ENCODE measurements around the gene ZNF331. TPM values are rescaled to one million over a fixed set of nuclear protein-coding genes. Genes with fewer than 3 reads are reported as not detected.
"Not testable (repeated sequence)": the region's sequence is repeated elsewhere in the genome, so short reads cannot be mapped to it uniquely, and the experiment has no call there.

ZNF331 gene
- 10 to 100 TPM in 1 of 4 donors, 1 to 10 TPM in 3; 3.7 to 15.7 (median 5.8) TPM for total RNA-seq

DNA sequence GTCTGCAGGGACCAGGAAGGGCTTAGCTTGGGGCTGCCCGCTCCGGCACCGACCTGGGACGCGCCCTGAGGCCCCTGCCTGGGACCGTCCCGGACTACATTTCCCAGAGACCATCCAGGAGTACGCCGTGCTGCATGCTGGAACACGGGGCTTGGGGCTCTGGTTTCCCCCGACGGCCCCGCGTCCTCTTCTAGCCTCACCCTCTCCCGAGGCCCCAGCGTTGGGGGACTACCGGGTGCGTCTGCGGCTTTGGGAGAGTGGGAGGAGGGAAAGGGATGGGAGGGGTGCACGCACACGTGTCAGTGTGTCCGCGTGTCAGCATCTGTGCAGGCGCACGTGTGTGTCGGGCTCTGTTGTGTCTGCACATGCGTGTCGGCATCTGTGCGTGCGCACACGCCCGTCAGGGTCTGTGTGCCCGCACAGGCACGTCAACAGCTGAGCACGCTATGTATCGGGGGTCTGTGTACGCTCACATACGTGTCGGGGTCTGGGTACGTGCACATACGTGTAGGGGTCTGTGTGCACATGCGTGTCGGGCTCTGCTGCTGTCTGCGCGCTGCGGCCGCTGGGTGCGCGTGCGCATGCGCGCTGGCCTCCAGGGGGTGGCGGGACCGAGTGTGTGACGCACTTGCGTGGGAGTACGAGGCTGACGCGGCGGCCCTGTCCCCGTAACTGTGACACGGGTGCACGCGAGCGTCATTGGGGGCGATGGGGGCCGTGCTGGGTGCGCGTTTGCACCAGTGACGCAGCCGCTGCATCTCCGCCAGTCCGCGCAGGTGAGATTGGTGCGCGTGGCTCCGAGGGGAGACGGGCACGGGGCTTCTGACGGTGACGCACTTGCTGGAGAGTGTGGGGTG is at the start of gene ZNF331:
Gene ZNF331, plus strand, starts transcription at position 625 of the 857 bp plus-strand sequence. CDS start 31,232 bp downstream, outside the sequence.
- no peaks in the 10 kb centered on the region for H3K9me3 ChIP-seq
- H3K4me3 ChIP-seq: peak within 1 kb of the TSS; percentile 35 to 63 (median 50)
- TF ChIP-seq POLR2A (IDR thresholded peaks at IDR 0.05) (peak; percentile 53), POLR2AphosphoS5 (IDR thresholded peaks at IDR 0.05) (peak; percentile 64 to 73 (median 65)), EP300 (IDR thresholded peaks at IDR 0.05; ENCODE audit: low read depth) (no peak)
- TF ChIP-seq, protein P1, sequence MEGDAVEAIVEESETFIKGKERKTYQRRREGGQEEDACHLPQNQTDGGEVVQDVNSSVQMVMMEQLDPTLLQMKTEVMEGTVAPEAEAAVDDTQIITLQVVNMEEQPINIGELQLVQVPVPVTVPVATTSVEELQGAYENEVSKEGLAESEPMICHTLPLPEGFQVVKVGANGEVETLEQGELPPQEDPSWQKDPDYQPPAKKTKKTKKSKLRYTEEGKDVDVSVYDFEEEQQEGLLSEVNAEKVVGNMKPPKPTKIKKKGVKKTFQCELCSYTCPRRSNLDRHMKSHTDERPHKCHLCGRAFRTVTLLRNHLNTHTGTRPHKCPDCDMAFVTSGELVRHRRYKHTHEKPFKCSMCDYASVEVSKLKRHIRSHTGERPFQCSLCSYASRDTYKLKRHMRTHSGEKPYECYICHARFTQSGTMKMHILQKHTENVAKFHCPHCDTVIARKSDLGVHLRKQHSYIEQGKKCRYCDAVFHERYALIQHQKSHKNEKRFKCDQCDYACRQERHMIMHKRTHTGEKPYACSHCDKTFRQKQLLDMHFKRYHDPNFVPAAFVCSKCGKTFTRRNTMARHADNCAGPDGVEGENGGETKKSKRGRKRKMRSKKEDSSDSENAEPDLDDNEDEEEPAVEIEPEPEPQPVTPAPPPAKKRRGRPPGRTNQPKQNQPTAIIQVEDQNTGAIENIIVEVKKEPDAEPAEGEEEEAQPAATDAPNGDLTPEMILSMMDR (IDR thresholded peaks at IDR 0.05): peak; percentile 28 to 69 (median 46)
- intact Hi-C loops (cut with DNase I; ENCODE audit: low total_unique reads) (no loop called here), in situ Hi-C loops (cut with MboI; ENCODE audit: low pct_ligation_motif_present in 1 of 4, low pct_unique_long_range_greater_than_20kb in 1 of 4, low sequenced_read_pairs in 3 of 4) (no loop called here)
- peak within 1 kb of the TSS; percentile 72 to 85 (median 83) for H3K27ac ChIP-seq
- H3K27me3 ChIP-seq: no peaks in the 10 kb centered on the region
- H3K36me3 ChIP-seq: no peaks in the 10 kb centered on the region
- DNase-seq: peak; percentile 84
- H3K4me1 ChIP-seq: peaks cover 0 to 3% (median 0%) of the 10 kb centered on the region in 4 donors
- WGBS, 2 donors (ENCODE audit: low coverage in 1 of 2): 47% methylated on average over 67 of the region's 81 CpGs; no CpG with 5 or more reads in 1 of the 2 donors

DNA sequence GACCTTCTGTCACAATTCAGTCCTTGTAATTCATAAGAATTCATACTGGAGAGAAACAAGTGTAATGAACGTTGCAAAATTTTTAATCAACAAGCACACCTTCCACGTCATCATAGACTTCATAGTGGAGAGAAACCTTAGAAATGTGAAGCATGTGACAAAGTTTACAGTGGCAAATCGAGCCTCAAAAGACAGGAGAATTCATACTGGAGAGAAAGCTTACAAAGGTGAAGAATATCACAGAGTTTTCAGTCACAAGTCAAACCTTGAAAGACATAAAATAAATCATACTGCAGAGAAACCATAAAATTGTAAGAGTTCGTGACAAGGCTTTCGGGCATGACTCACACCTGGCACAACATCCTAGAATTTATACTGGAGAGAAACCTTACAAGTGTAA is 45.8 kb upstream of the ZNF331 start:
- Histone ChIP-seq H3K27me3 (no peaks in the 10 kb centered on the region), H3K4me3 (no peak overlapping the region), H3K27ac (no peak overlapping the region), H3K9me3 (peaks cover 74 to 81% of the 10 kb centered on the region in 2 donors), H3K36me3 (peaks cover 0 to 50% (median 20%) of the 10 kb centered on the region in 4 donors), H3K4me1 (no peaks in the 10 kb centered on the region)
- TF ChIP-seq EP300 (IDR thresholded peaks at IDR 0.05; ENCODE audit: low read depth) (no peak), POLR2AphosphoS5 (IDR thresholded peaks at IDR 0.05) (no peak), POLR2A (IDR thresholded peaks at IDR 0.05) (no peak)
- TF ChIP-seq, protein P1 (IDR thresholded peaks at IDR 0.05): no peak
- intact Hi-C loops (cut with DNase I; ENCODE audit: low total_unique reads) (no loop called here), in situ Hi-C loops (cut with MboI; ENCODE audit: low pct_ligation_motif_present in 1 of 4, low pct_unique_long_range_greater_than_20kb in 1 of 4, low sequenced_read_pairs in 3 of 4) (no loop called here)
- WGBS, 2 donors (ENCODE audit: low coverage in 1 of 2): 93 to 94% methylated on average over 5 of the region's 5 CpGs
- no peak for DNase-seq

DNA sequence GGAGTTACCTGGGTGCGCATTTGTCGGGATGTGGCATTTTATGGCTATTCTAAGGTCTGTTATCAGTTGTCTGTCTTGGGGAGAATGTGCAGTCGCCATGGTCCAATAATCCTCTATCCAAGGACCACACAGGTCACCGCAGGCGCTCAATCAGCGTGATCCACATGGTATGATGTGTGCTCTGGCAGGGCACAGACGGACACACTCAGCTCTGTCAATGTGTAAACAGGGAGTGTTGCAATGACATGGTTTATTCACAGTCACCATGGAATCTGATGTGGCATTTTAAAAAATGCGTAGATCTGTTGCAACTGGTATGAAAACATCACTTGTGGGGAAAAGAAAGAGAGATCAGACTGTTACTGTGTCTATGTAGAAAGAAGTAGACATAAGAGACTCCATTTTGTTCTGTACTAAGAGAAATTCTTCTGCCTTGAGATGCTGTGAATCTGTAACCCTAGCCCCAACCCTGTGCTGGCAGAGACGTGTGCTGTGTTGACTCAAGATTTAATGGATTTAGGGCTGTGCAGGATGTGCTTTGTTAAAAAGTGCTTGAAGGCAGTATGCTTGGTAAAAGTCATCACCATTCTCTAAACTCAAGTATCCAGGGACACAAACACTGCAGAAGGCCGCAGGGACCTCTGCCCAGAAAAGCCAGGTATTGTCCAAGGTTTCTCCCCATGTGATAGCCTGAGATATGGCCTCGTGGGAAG is 40.5 kb upstream of the ZNF331 start:
- intact Hi-C loops (cut with DNase I; ENCODE audit: low total_unique reads): not testable (repeated sequence)
- 43% methylated on average over 11 of the region's 11 CpGs; no CpG with 5 or more reads in 1 of the 2 donors for WGBS, 2 donors (ENCODE audit: low coverage in 1 of 2)

DNA sequence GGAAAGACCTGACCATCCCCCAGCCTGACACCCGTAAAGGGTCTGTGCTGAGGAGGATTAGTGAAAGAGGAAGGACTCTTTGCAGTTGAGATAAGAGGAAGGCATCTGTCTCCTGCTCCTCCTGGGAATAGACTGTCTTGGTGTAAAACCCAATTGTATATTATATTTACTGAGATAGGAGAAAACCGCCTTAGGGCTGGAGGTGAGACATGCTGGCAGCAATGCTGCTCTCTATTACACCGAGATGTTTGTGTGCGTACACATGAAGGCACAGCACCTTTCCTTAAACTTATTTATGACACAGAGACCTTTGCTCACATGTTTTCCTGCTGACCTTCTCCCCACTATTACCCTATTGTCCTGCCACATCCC is 39.9 kb upstream of the ZNF331 start:
- H3K36me3 ChIP-seq; H3K27me3 ChIP-seq; in situ Hi-C loops (cut with MboI; ENCODE audit: low pct_ligation_motif_present in 1 of 4, low pct_unique_long_range_greater_than_20kb in 1 of 4, low sequenced_read_pairs in 3 of 4); intact Hi-C loops (cut with DNase I; ENCODE audit: low total_unique reads); DNase-seq; H3K4me3 ChIP-seq; H3K27ac ChIP-seq; H3K4me1 ChIP-seq: not testable (repeated sequence)
- 56% methylated on average over 4 of the region's 4 CpGs; no CpG with 5 or more reads in 1 of the 2 donors for WGBS, 2 donors (ENCODE audit: low coverage in 1 of 2)
- H3K9me3 ChIP-seq: peaks cover 27 to 31% of the 10 kb centered on the region in 2 donors

More for the DNA sequence above, 40.5 kb upstream of the ZNF331 start:
- in situ Hi-C loops (cut with MboI; ENCODE audit: low pct_ligation_motif_present in 1 of 4, low pct_unique_long_range_greater_than_20kb in 1 of 4, low sequenced_read_pairs in 3 of 4); DNase-seq; H3K36me3 ChIP-seq; H3K27ac ChIP-seq; H3K4me3 ChIP-seq; H3K4me1 ChIP-seq; H3K27me3 ChIP-seq: not testable (repeated sequence)
- peaks cover 32 to 37% of the 10 kb centered on the region in 2 donors for H3K9me3 ChIP-seq

DNA sequence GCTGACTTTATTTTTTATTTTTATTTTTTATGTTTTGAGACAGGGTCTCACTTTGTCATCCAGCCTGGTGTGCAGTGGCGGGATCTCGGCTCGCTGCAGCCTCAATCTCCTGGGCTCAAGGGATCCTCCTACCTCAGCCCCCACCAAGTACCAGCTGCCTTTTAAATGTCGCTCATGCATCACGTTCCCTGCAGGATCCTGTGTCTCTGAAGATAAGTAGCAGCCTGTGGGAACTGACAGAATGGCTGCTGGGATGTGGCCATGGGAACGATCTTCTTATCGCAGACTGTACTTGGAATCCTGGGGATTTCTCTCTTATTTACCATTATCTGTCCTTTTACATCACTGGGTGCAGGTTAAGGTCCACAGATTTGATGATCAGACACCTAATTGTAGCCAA is 34.8 kb upstream of the ZNF331 start:
- WGBS, 2 donors (ENCODE audit: low coverage in 1 of 2): 62 to 65% methylated on average over 3 to 7 of the region's 7 CpGs
- H3K4me3 ChIP-seq; H3K36me3 ChIP-seq; H3K9me3 ChIP-seq; DNase-seq; H3K27me3 ChIP-seq; H3K27ac ChIP-seq; H3K4me1 ChIP-seq; intact Hi-C loops (cut with DNase I; ENCODE audit: low total_unique reads): not testable (repeated sequence)
- in situ Hi-C loops (cut with MboI; ENCODE audit: low pct_ligation_motif_present in 1 of 4, low pct_unique_long_range_greater_than_20kb in 1 of 4, low sequenced_read_pairs in 3 of 4): loop anchor here in 1 of 4 donors (10.0 kb wide), 1 partner anchor 88 kb away; no protein-coding TSS in a partner anchor

DNA sequence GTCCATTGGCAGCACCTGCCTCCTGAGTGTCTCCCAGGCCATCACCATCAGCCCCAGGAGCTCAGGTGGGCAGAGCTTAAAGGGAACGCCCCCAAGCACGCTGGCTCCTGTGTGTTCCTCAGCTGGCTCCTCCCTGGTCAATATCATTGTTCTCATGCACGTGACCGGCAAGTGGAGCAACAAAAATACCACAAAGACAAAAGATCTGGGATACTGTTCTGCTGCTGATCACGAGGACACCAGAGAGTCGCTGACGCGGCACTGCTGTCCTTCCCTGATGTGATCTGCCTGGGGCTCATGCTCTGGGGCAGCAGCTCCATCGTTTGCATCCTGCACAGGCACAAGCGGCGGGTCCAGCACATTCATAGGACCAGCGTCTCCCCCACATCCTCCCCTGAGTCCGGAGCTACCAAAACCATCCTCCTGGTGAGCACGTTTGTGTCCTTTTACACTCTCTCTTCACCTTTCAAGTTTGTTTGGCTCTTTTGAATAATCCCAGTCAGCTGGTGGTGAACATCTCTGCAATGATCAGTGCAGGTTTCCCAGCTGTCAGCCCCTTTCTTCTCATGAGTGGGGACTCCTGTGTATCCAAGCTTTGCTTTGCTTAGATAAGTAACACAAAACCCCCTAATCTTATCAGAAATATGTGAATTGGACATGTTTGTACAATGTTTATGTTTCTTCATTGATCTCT is 34.1 kb upstream of the ZNF331 start:
- in situ Hi-C loops (cut with MboI; ENCODE audit: low pct_ligation_motif_present in 1 of 4, low pct_unique_long_range_greater_than_20kb in 1 of 4, low sequenced_read_pairs in 3 of 4): loop anchor here in 1 of 4 donors (10.0 kb wide), 1 partner anchor 89 kb away; no protein-coding TSS in a partner anchor
- 5% methylated on average over 10 of the region's 14 CpGs; no CpG with 5 or more reads in 1 of the 2 donors for WGBS, 2 donors (ENCODE audit: low coverage in 1 of 2)
- intact Hi-C loops (cut with DNase I; ENCODE audit: low total_unique reads): not testable (repeated sequence)

DNA sequence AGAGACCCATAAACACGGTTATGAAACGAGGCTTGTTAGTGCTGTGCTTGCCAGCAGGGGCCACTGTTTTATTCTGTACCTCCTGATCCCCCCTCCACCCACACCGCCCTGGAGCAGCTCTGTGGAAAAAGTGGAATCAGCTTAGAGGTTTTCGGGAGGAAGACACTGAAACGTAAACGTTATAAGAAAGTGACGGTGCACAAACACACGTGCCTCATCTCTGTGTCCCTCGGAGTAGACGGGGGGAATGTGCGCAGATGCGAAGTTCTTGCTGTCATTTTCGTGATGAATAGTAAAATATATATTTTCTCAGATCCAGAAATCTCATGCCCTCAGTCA is 33.6 kb upstream of the ZNF331 start:
- peak overlapping the region in 3 of 4 donors; percentile 9 to 68 (median 37) for H3K27ac ChIP-seq
- 7 to 22% methylated on average over 6 to 13 of the region's 13 CpGs for WGBS, 2 donors (ENCODE audit: low coverage in 1 of 2)
- H3K4me1 ChIP-seq; H3K36me3 ChIP-seq; intact Hi-C loops (cut with DNase I; ENCODE audit: low total_unique reads); DNase-seq; H3K9me3 ChIP-seq; H3K27me3 ChIP-seq: not testable (repeated sequence)
- H3K4me3 ChIP-seq: peak overlapping the region in 1 of 4 donors; percentile 14
- in situ Hi-C loops (cut with MboI; ENCODE audit: low pct_ligation_motif_present in 1 of 4, low pct_unique_long_range_greater_than_20kb in 1 of 4, low sequenced_read_pairs in 3 of 4): loop anchor here in 1 of 4 donors (10.0 kb wide), 1 partner anchor 90 kb away; no protein-coding TSS in a partner anchor

More for the DNA sequence above, 34.1 kb upstream of the ZNF331 start:
- not testable (repeated sequence) for H3K9me3 ChIP-seq, H3K27me3 ChIP-seq, H3K4me3 ChIP-seq, H3K4me1 ChIP-seq, DNase-seq, H3K27ac ChIP-seq, H3K36me3 ChIP-seq
